Measurements from ENCODE around the gene SEMA3A.

SEMA3A gene

GRCh38 chr7:84190016-84190705, 4.4 kb downstream of the SEMA3A start:
- no peak overlapping the region for H3K4me3 ChIP-seq (ENCODE audit: low read depth, low read length)
- no peak for TF ChIP-seq CTCF (IDR thresholded peaks at IDR 0.05; ENCODE audit: low read depth, low read length, missing control alignments)
- DNase-seq (ENCODE audit: low read depth), result no peak
- in situ Hi-C loops (cut with HindIII; ENCODE audit: low sequenced_read_pairs), result loop anchor here (5.0 kb wide), 1 partner anchor 62 kb away; no protein-coding TSS in a partner anchor

GRCh38 chr7:84188786-84189405, 5.7 kb downstream of the SEMA3A start:
- in situ Hi-C loops (cut with HindIII; ENCODE audit: low sequenced_read_pairs), result no loop called here
- no peak for DNase-seq (ENCODE audit: low read depth)
- TF ChIP-seq CTCF (IDR thresholded peaks at IDR 0.05; ENCODE audit: low read depth, low read length, missing control alignments), result peak; percentile 47
- no peak overlapping the region for H3K4me3 ChIP-seq (ENCODE audit: low read depth, low read length)

- no peak overlapping the region for H3K4me3 ChIP-seq (ENCODE audit: low read depth, low read length)
- TF ChIP-seq CTCF (IDR thresholded peaks at IDR 0.05; ENCODE audit: low read depth, low read length, missing control alignments), result no peak
- DNase-seq (ENCODE audit: low read depth), result no peak
- in situ Hi-C loops (cut with HindIII; ENCODE audit: low sequenced_read_pairs), result no loop called here
Measured at GRCh38 chr7:84187813-84188510, 6.6 kb downstream of the SEMA3A start.

- in situ Hi-C loops (cut with HindIII; ENCODE audit: low sequenced_read_pairs), result no loop called here
- no peak for TF ChIP-seq CTCF (IDR thresholded peaks at IDR 0.05; ENCODE audit: low read depth, low read length, missing control alignments)
- H3K4me3 ChIP-seq (ENCODE audit: low read depth, low read length), result no peak overlapping the region
- DNase-seq (ENCODE audit: low read depth), result no peak
Measured at GRCh38 chr7:84187087-84187805, 7.3 kb downstream of the SEMA3A start.

GRCh38 chr7:84183741-84184140, 10.8 kb downstream of the SEMA3A start:
- TF ChIP-seq CTCF (IDR thresholded peaks at IDR 0.05; ENCODE audit: low read depth, low read length, missing control alignments), result no peak
- no peak for DNase-seq (ENCODE audit: low read depth)
- in situ Hi-C loops (cut with HindIII; ENCODE audit: low sequenced_read_pairs), result no loop called here
- H3K4me3 ChIP-seq (ENCODE audit: low read depth, low read length), result no peak overlapping the region

GRCh38 chr7:84182301-84182700, 12.3 kb downstream of the SEMA3A start:
- DNase-seq (ENCODE audit: low read depth), result no peak
- in situ Hi-C loops (cut with HindIII; ENCODE audit: low sequenced_read_pairs), result no loop called here
- no peak overlapping the region for H3K4me3 ChIP-seq (ENCODE audit: low read depth, low read length)
- TF ChIP-seq CTCF (IDR thresholded peaks at IDR 0.05; ENCODE audit: low read depth, low read length, missing control alignments), result no peak
